Measurements from ENCODE around the gene PGR.
"Not testable (repeated sequence)": the region's sequence is repeated elsewhere in the genome, so short reads cannot be mapped to it uniquely, and the experiment has no call there.

Gene PGR

GRCh38 chr11:101014600-101015285 is 114.9 kb downstream of the PGR start:
- no peaks in the 10 kb centered on the region for H3K36me3 ChIP-seq (ENCODE audit: control insufficient read depth, insufficient read depth, low read length)
- H3K27me3 ChIP-seq (replicated peaks; ENCODE audit: control insufficient read depth, insufficient read depth, low read length, poor library complexity, severe bottlenecking) = no peaks in the 10 kb centered on the region
- no peaks in the 10 kb centered on the region for H3K9me3 ChIP-seq (ENCODE audit: control insufficient read depth, low read length)
- no peak overlapping the region for H3K4me3 ChIP-seq (ENCODE audit: insufficient read depth, low read depth, low read length, poor library complexity, severe bottlenecking)
- H3K27ac ChIP-seq (ENCODE audit: insufficient read depth, low read length, poor library complexity, severe bottlenecking) = no peak overlapping the region
- H3K4me1 ChIP-seq (ENCODE audit: control insufficient read depth, insufficient read depth, low read length, poor library complexity, severe bottlenecking) = no peaks in the 10 kb centered on the region
- DNase-seq = no peak

- not testable (repeated sequence) for H3K27me3 ChIP-seq (replicated peaks; ENCODE audit: control insufficient read depth, insufficient read depth, low read length, poor library complexity, severe bottlenecking); H3K27ac ChIP-seq (ENCODE audit: insufficient read depth, low read length, poor library complexity, severe bottlenecking); H3K9me3 ChIP-seq (ENCODE audit: control insufficient read depth, low read length); H3K36me3 ChIP-seq (ENCODE audit: control insufficient read depth, insufficient read depth, low read length); H3K4me3 ChIP-seq (ENCODE audit: insufficient read depth, low read depth, low read length, poor library complexity, severe bottlenecking); H3K4me1 ChIP-seq (ENCODE audit: control insufficient read depth, insufficient read depth, low read length, poor library complexity, severe bottlenecking); DNase-seq
Measured at GRCh38 chr11:101013702-101014101, 115.9 kb downstream of the PGR start.

DNA sequence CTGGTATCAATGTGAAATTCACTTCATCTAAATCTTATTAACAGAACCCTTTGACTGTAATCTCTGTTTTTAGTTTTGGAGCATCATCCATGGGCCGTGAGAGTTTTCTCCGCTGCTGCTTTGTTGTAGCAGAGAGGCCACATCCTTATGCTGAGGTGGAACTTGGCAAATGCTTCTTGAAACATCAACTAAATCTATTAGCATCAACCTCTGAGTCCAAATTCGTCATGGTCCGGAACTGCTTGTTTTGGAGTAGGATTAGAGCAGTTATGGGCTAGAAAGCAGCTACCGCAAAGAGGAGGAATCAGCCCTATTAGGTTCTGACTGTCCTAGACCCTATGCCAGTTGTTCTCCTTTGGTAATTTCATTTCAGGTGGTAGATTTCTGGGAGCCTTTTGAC is 117.7 kb downstream of the PGR start:
- H3K27me3 ChIP-seq (replicated peaks; ENCODE audit: control insufficient read depth, insufficient read depth, low read length, poor library complexity, severe bottlenecking) = no peaks in the 10 kb centered on the region
- H3K4me1 ChIP-seq (ENCODE audit: control insufficient read depth, insufficient read depth, low read length, poor library complexity, severe bottlenecking) = no peaks in the 10 kb centered on the region
- H3K4me3 ChIP-seq (ENCODE audit: insufficient read depth, low read depth, low read length, poor library complexity, severe bottlenecking) = no peak overlapping the region
- H3K9me3 ChIP-seq (ENCODE audit: control insufficient read depth, low read length) = no peaks in the 10 kb centered on the region
- DNase-seq = no peak
- H3K27ac ChIP-seq (ENCODE audit: insufficient read depth, low read length, poor library complexity, severe bottlenecking) = no peak overlapping the region
- no peaks in the 10 kb centered on the region for H3K36me3 ChIP-seq (ENCODE audit: control insufficient read depth, insufficient read depth, low read length)

- no peaks in the 10 kb centered on the region for H3K9me3 ChIP-seq (ENCODE audit: control insufficient read depth, low read length)
- no peaks in the 10 kb centered on the region for H3K27me3 ChIP-seq (replicated peaks; ENCODE audit: control insufficient read depth, insufficient read depth, low read length, poor library complexity, severe bottlenecking)
- H3K4me1 ChIP-seq (ENCODE audit: control insufficient read depth, insufficient read depth, low read length, poor library complexity, severe bottlenecking) = no peaks in the 10 kb centered on the region
- no peak for DNase-seq
- no peak overlapping the region for H3K27ac ChIP-seq (ENCODE audit: insufficient read depth, low read length, poor library complexity, severe bottlenecking)
- H3K36me3 ChIP-seq (ENCODE audit: control insufficient read depth, insufficient read depth, low read length) = no peaks in the 10 kb centered on the region
- H3K4me3 ChIP-seq (ENCODE audit: insufficient read depth, low read depth, low read length, poor library complexity, severe bottlenecking) = no peak overlapping the region
Measured at GRCh38 chr11:101010899-101011298, 118.7 kb downstream of the PGR start.

DNA sequence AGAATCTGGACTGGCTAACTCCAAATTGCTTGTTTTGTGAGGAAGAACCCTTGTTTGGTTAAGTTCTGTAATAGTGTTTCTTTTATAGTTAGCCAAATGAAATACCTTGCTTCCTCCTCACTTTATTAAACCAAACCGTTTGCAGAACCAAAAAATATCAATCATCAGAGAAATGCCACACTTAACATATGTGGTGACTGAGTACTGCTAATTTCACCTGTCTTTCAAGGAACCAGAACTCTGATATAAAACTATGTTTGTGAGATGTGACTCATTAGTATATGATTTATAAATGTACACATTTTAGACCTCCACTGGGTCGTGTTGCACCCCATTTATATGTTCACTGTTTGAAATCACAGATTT is 119.9 kb downstream of the PGR start:
- H3K4me3 ChIP-seq (ENCODE audit: insufficient read depth, low read depth, low read length, poor library complexity, severe bottlenecking) = no peak overlapping the region
- H3K4me1 ChIP-seq (ENCODE audit: control insufficient read depth, insufficient read depth, low read length, poor library complexity, severe bottlenecking) = no peaks in the 10 kb centered on the region
- no peaks in the 10 kb centered on the region for H3K9me3 ChIP-seq (ENCODE audit: control insufficient read depth, low read length)
- no peaks in the 10 kb centered on the region for H3K36me3 ChIP-seq (ENCODE audit: control insufficient read depth, insufficient read depth, low read length)
- no peaks in the 10 kb centered on the region for H3K27me3 ChIP-seq (replicated peaks; ENCODE audit: control insufficient read depth, insufficient read depth, low read length, poor library complexity, severe bottlenecking)
- DNase-seq = no peak
- H3K27ac ChIP-seq (ENCODE audit: insufficient read depth, low read length, poor library complexity, severe bottlenecking) = no peak overlapping the region

- Histone ChIP-seq H3K4me3 (ENCODE audit: insufficient read depth, low read depth, low read length, poor library complexity, severe bottlenecking) (no peak overlapping the region), H3K9me3 (ENCODE audit: control insufficient read depth, low read length) (no peaks in the 10 kb centered on the region), H3K36me3 (ENCODE audit: control insufficient read depth, insufficient read depth, low read length) (no peaks in the 10 kb centered on the region), H3K27me3 (replicated peaks; ENCODE audit: control insufficient read depth, insufficient read depth, low read length, poor library complexity, severe bottlenecking) (no peaks in the 10 kb centered on the region), H3K4me1 (ENCODE audit: control insufficient read depth, insufficient read depth, low read length, poor library complexity, severe bottlenecking) (no peaks in the 10 kb centered on the region), H3K27ac (ENCODE audit: insufficient read depth, low read length, poor library complexity, severe bottlenecking) (no peak overlapping the region)
- no peak for DNase-seq
Measured at GRCh38 chr11:101008961-101009689, 120.5 kb downstream of the PGR start.

- no peak overlapping the region for H3K4me3 ChIP-seq (ENCODE audit: insufficient read depth, low read depth, low read length, poor library complexity, severe bottlenecking)
- no peaks in the 10 kb centered on the region for H3K27me3 ChIP-seq (replicated peaks; ENCODE audit: control insufficient read depth, insufficient read depth, low read length, poor library complexity, severe bottlenecking)
- DNase-seq = no peak
- H3K36me3 ChIP-seq (ENCODE audit: control insufficient read depth, insufficient read depth, low read length) = no peaks in the 10 kb centered on the region
- no peak overlapping the region for H3K27ac ChIP-seq (ENCODE audit: insufficient read depth, low read length, poor library complexity, severe bottlenecking)
- H3K9me3 ChIP-seq (ENCODE audit: control insufficient read depth, low read length) = no peaks in the 10 kb centered on the region
- no peaks in the 10 kb centered on the region for H3K4me1 ChIP-seq (ENCODE audit: control insufficient read depth, insufficient read depth, low read length, poor library complexity, severe bottlenecking)
Measured at GRCh38 chr11:101003468-101003867, 126.1 kb downstream of the PGR start.

GRCh38 chr11:100999756-101000155 is 129.9 kb downstream of the PGR start:
- Histone ChIP-seq H3K4me1 (ENCODE audit: control insufficient read depth, insufficient read depth, low read length, poor library complexity, severe bottlenecking) (no peaks in the 10 kb centered on the region), H3K27me3 (replicated peaks; ENCODE audit: control insufficient read depth, insufficient read depth, low read length, poor library complexity, severe bottlenecking) (no peaks in the 10 kb centered on the region), H3K36me3 (ENCODE audit: control insufficient read depth, insufficient read depth, low read length) (no peaks in the 10 kb centered on the region), H3K4me3 (ENCODE audit: insufficient read depth, low read depth, low read length, poor library complexity, severe bottlenecking) (no peak overlapping the region), H3K9me3 (ENCODE audit: control insufficient read depth, low read length) (no peaks in the 10 kb centered on the region), H3K27ac (ENCODE audit: insufficient read depth, low read length, poor library complexity, severe bottlenecking) (no peak overlapping the region)
- DNase-seq = no peak

GRCh38 chr11:100994966-100995365 is 134.6 kb downstream of the PGR start:
- no peak for DNase-seq
- no peaks in the 10 kb centered on the region for H3K4me1 ChIP-seq (ENCODE audit: control insufficient read depth, insufficient read depth, low read length, poor library complexity, severe bottlenecking)
- H3K9me3 ChIP-seq (ENCODE audit: control insufficient read depth, low read length) = no peaks in the 10 kb centered on the region
- H3K27me3 ChIP-seq (replicated peaks; ENCODE audit: control insufficient read depth, insufficient read depth, low read length, poor library complexity, severe bottlenecking) = no peaks in the 10 kb centered on the region
- no peak overlapping the region for H3K4me3 ChIP-seq (ENCODE audit: insufficient read depth, low read depth, low read length, poor library complexity, severe bottlenecking)
- no peak overlapping the region for H3K27ac ChIP-seq (ENCODE audit: insufficient read depth, low read length, poor library complexity, severe bottlenecking)
- H3K36me3 ChIP-seq (ENCODE audit: control insufficient read depth, insufficient read depth, low read length) = no peaks in the 10 kb centered on the region

GRCh38 chr11:100991541-100991940 is 138.1 kb downstream of the PGR start:
- Histone ChIP-seq H3K36me3 (ENCODE audit: control insufficient read depth, insufficient read depth, low read length) (no peaks in the 10 kb centered on the region), H3K4me1 (ENCODE audit: control insufficient read depth, insufficient read depth, low read length, poor library complexity, severe bottlenecking) (no peaks in the 10 kb centered on the region), H3K9me3 (ENCODE audit: control insufficient read depth, low read length) (no peaks in the 10 kb centered on the region), H3K27me3 (replicated peaks; ENCODE audit: control insufficient read depth, insufficient read depth, low read length, poor library complexity, severe bottlenecking) (no peaks in the 10 kb centered on the region), H3K27ac (ENCODE audit: insufficient read depth, low read length, poor library complexity, severe bottlenecking) (no peak overlapping the region), H3K4me3 (ENCODE audit: insufficient read depth, low read depth, low read length, poor library complexity, severe bottlenecking) (no peak overlapping the region)
- no peak for DNase-seq

Measured in effector memory CD4-positive, alpha-beta T cell (primary cell).